Mammary epithelial cell (primary cell): Measurements from ENCODE around the gene CDH6.

Experiments
- EZH2 ChIP-seq: IDR thresholded peaks from 2 replicates; pipeline ENCODE4 v1.6.1; 2012; ENCODE audit warnings: low read length, inconsistent platforms, borderline replicate concordance
- TF ChIP-seq, protein P1 (sequence below), 2 donors: IDR thresholded peaks in 1 of 2; conservative IDR thresholded peaks in 1 of 2; 2 replicates each; pipeline ENCODE4 v1.5.1; 2011 to 2012; ENCODE audit warnings: inconsistent platforms in 2 of 2, low read length in 2 of 2, mild to moderate bottlenecking in 2 of 2, control low read depth in 1 of 2, low read depth in 1 of 2; ENCODE audit not compliant: insufficient read depth in 1 of 2; ENCODE audit errors: extremely low read depth in 1 of 2

- TF ChIP-seq, protein P1, sequence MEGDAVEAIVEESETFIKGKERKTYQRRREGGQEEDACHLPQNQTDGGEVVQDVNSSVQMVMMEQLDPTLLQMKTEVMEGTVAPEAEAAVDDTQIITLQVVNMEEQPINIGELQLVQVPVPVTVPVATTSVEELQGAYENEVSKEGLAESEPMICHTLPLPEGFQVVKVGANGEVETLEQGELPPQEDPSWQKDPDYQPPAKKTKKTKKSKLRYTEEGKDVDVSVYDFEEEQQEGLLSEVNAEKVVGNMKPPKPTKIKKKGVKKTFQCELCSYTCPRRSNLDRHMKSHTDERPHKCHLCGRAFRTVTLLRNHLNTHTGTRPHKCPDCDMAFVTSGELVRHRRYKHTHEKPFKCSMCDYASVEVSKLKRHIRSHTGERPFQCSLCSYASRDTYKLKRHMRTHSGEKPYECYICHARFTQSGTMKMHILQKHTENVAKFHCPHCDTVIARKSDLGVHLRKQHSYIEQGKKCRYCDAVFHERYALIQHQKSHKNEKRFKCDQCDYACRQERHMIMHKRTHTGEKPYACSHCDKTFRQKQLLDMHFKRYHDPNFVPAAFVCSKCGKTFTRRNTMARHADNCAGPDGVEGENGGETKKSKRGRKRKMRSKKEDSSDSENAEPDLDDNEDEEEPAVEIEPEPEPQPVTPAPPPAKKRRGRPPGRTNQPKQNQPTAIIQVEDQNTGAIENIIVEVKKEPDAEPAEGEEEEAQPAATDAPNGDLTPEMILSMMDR (conservative IDR thresholded peaks at IDR 0.05 in 1 of 2, IDR thresholded peaks at IDR 0.05 in 1 of 2; ENCODE audit: extremely low read depth in 1 of 2, insufficient read depth in 1 of 2, low read depth in 1 of 2, low read length in 2 of 2): no peak
- TF ChIP-seq EZH2: no peak
These were observed 7.5 kb upstream of the CDH6 start for GRCh38 chr5:31185951-31186350.
